HG03457 (cell line): ENCODE measurements around the gene TKFC.

Experiments used
- ATAC-seq: cut with Tn5 transposase; IDR thresholded peaks from one replicate; pipeline ENCODE4 v1.9.1; 2021; ENCODE audit warnings: moderate number of reproducible peaks; ENCODE audit not compliant: unreplicated experiment

The TKFC gene

GRCh38 chr11:61332797-61333549 is at the start of gene TKFC, which contains the start of gene DDB1:
TSS of gene TKFC (plus strand) at chr11:61333228. CDS start at chr11:61334729, 1,501 bp downstream.
TSS of gene DDB1 (minus strand) at chr11:61333105. CDS start at chr11:61332968, 137 bp downstream.
- peak; percentile 68 for ATAC-seq

GRCh38 chr11:61283613-61284012 is 49.4 kb upstream of the TKFC start:
- ATAC-seq: no peak

- ATAC-seq: no peak
Measured at GRCh38 chr11:61287338-61287977, 45.6 kb upstream of the TKFC start.

- ATAC-seq: no peak
Measured at GRCh38 chr11:61290905-61291690, 41.9 kb upstream of the TKFC start.

- ATAC-seq: no peak
Measured at GRCh38 chr11:61292356-61292755, 40.7 kb upstream of the TKFC start.

- ATAC-seq: peak; percentile 30
Measured at GRCh38 chr11:61293867-61294716, 38.9 kb upstream of the TKFC start.

- peak; percentile 49 for ATAC-seq
Measured at GRCh38 chr11:61294717-61295595, 38.1 kb upstream of the TKFC start, which contains the start of gene VWCE. TSS of gene VWCE (minus strand) at chr11:61295316. CDS start at chr11:61295037, 279 bp downstream.

- ATAC-seq: no peak
Measured at GRCh38 chr11:61295596-61295926, 37.5 kb upstream of the TKFC start.

GRCh38 chr11:61297341-61297740 is 35.7 kb upstream of the TKFC start:
- ATAC-seq: no peak

GRCh38 chr11:61297746-61298145 is 35.3 kb upstream of the TKFC start:
- no peak for ATAC-seq

- no peak for ATAC-seq
Measured at GRCh38 chr11:61298663-61299244, 34.3 kb upstream of the TKFC start.

- ATAC-seq: no peak
Measured at GRCh38 chr11:61302550-61302949, 30.5 kb upstream of the TKFC start.

GRCh38 chr11:61303725-61304124 is 29.3 kb upstream of the TKFC start:
- no peak for ATAC-seq

- no peak for ATAC-seq
Measured at GRCh38 chr11:61305417-61305816, 27.6 kb upstream of the TKFC start.

- no peak for ATAC-seq
Measured at GRCh38 chr11:61306221-61306620, 26.8 kb upstream of the TKFC start.

- no peak for ATAC-seq
Measured at GRCh38 chr11:61307354-61307753, 25.7 kb upstream of the TKFC start.

- no peak for ATAC-seq
Measured at GRCh38 chr11:61309141-61309540, 23.9 kb upstream of the TKFC start.

GRCh38 chr11:61309739-61310138 is 23.3 kb upstream of the TKFC start:
- ATAC-seq: no peak

- no peak for ATAC-seq
Measured at GRCh38 chr11:61310749-61311148, 22.3 kb upstream of the TKFC start.
